ENCODE results near the gene SERPINA7.

Gene SERPINA7

DNA sequence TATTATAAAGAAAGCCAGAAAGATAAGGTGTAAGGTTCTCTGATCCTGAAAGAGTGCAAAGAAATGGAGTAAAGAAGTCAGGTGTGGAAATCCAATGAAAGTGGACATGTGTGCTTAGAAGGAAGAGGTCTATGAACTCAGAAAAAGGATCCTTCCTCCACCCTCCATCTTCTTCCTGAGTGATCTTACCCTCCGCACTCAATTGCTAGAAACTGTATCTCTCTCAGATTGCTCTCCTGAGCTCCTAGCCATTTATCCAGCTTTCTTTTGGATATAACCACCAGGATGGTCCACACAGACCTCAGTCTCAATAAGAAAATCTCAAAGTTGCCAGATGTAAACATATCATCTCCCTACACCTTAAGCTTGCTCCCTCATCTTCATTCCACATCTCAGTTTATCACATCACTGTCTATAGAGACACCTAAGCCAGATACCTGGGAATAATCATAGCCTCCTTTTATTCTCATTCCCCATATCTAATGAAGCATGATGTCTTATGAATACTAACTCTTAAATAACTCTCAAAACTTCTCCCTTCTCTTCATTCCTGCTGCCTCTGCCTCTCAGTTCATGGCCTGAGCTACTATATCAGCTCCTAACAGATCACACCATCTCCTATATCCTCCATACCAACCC is 573 bp downstream of the SERPINA7 start:
- DNase-seq (ENCODE audit: low spot score) = no peak
- in situ Hi-C loops (cut with MboI; ENCODE audit: low pct_unique_long_range_greater_than_20kb, low sequenced_read_pairs, unreplicated experiment) = no loop called here
- TF ChIP-seq, protein P1, sequence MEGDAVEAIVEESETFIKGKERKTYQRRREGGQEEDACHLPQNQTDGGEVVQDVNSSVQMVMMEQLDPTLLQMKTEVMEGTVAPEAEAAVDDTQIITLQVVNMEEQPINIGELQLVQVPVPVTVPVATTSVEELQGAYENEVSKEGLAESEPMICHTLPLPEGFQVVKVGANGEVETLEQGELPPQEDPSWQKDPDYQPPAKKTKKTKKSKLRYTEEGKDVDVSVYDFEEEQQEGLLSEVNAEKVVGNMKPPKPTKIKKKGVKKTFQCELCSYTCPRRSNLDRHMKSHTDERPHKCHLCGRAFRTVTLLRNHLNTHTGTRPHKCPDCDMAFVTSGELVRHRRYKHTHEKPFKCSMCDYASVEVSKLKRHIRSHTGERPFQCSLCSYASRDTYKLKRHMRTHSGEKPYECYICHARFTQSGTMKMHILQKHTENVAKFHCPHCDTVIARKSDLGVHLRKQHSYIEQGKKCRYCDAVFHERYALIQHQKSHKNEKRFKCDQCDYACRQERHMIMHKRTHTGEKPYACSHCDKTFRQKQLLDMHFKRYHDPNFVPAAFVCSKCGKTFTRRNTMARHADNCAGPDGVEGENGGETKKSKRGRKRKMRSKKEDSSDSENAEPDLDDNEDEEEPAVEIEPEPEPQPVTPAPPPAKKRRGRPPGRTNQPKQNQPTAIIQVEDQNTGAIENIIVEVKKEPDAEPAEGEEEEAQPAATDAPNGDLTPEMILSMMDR (IDR thresholded peaks at IDR 0.05; ENCODE audit: extremely low read depth, insufficient read depth, missing control alignments) = no peak

DNA sequence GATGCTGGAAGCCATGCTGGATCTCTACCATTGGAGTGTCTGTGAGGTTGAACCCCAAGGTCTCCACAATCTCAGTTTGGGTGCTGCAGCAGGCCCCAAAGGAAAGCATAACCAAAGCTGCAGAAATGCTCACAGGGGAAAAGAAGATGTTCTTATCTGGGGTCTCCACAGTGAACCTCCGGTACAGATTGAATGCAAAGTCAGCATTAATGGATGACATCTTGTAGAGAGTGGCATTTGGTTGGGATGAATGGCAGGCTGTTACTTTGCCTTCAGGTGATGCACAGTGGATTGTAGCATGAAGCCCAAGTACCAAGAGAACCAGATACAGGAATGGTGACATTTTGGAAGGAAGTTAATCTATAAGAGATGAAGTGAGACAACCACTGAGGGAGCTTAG is 1.8 kb downstream of the SERPINA7 start:
- in situ Hi-C loops (cut with MboI; ENCODE audit: low pct_unique_long_range_greater_than_20kb, low sequenced_read_pairs, unreplicated experiment) = no loop called here
- TF ChIP-seq, protein P1 (IDR thresholded peaks at IDR 0.05; ENCODE audit: extremely low read depth, insufficient read depth, missing control alignments) = no peak
- no peak for DNase-seq (ENCODE audit: low spot score)

DNA sequence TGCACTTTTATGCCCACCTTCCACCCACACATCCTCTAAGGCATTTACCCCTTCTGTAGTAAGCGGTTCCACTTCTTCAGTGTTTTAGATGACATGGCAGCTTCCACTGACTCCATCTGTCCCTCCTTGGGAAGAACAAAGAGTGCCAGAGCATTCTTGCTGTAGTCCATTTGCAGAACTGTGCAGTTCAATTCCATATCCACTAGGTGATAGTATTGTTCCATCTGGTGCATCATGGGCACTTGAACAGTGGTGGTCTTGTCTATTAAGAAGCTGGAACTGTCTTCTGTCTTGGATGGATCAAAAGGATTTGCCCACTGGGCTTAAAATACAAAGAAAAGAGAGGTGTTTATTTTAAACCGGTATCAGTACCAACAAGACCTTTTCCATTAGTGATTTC is 3.5 kb downstream of the SERPINA7 start:
- in situ Hi-C loops (cut with MboI; ENCODE audit: low pct_unique_long_range_greater_than_20kb, low sequenced_read_pairs, unreplicated experiment) = no loop called here
- TF ChIP-seq, protein P1 (IDR thresholded peaks at IDR 0.05; ENCODE audit: extremely low read depth, insufficient read depth, missing control alignments) = peak; percentile 39
- no peak for DNase-seq (ENCODE audit: low spot score)

DNA sequence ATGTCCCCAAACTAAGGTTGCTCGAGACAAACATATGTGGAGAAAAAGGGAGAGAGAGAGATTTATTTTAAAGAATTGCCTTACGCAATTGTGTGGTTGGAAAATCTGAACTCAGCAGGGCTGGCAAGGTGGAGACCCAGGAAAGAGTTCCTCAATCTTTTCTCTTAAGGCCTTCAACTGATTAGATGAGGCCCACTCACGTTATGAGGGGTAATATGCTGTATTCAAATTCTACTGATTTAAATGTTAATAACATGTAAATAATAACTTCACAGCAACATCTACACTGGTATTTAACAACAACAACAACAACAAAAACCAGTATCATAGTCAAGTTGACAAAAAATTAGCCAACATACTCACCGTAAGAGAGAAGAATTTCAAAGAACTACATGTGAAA is 14.6 kb downstream of the SERPINA7 start:
- in situ Hi-C loops (cut with MboI; ENCODE audit: low pct_unique_long_range_greater_than_20kb, low sequenced_read_pairs, unreplicated experiment) = no loop called here
- no peak for DNase-seq (ENCODE audit: low spot score)
- TF ChIP-seq, protein P1 (IDR thresholded peaks at IDR 0.05; ENCODE audit: extremely low read depth, insufficient read depth, missing control alignments) = no peak

DNA sequence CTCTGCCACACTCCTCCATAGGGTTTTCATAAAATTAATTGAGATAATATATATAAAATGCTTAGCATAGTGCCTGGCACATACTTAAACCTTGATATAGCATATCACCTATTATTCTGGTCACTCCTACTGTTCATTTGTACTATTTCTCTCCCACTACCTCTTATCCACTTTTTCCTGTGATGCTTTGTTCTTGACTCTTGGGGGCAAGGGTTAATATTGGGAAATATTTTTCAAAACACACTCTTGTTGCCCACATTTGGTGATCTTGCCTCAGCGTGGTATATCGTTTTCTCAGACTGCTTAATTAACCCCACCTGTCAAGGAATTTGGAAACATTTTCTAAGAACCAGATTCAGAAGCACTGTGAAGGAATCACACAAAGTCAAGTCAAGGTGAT is 16.3 kb downstream of the SERPINA7 start:
- no peak for DNase-seq (ENCODE audit: low spot score)
- in situ Hi-C loops (cut with MboI; ENCODE audit: low pct_unique_long_range_greater_than_20kb, low sequenced_read_pairs, unreplicated experiment) = no loop called here
- TF ChIP-seq, protein P1 (IDR thresholded peaks at IDR 0.05; ENCODE audit: extremely low read depth, insufficient read depth, missing control alignments) = no peak

DNA sequence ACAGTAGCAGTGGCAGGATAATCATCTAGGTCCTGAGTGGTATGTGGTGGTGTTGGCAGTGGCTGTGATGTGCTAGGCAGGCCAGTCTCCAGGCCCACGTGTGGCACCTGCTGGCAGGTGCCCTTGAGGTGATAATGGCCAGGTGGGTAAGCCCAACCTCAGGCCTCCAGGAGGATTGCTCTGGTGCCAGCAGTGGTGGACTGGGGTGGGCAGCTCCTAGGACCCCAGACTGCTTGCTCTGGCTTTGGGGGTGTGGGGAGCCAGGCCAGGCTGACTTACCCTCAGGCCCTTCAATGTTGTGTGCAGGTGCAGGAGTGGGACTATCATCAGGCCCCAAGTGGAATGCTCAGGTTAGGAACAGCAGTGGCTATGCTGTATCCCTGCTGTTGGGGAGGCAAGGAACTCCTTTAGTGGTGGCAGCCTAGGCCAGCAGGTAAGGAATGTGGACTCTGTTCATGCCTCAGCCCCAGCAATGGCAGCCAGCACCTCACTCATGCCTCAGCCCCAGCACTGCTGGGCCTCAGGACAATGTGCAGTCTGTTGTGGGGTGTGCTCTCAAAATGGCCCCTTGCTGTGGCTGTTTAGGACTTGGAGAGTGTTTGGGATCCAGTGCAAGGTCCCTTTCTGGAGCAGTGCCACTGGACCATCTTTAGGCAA is 24.3 kb downstream of the SERPINA7 start:
- no peak for DNase-seq (ENCODE audit: low spot score)
- in situ Hi-C loops (cut with MboI; ENCODE audit: low pct_unique_long_range_greater_than_20kb, low sequenced_read_pairs, unreplicated experiment) = no loop called here
- TF ChIP-seq, protein P1 (IDR thresholded peaks at IDR 0.05; ENCODE audit: extremely low read depth, insufficient read depth, missing control alignments) = no peak

Data from GM13977 (cell line).